ENCODE measurements around the gene MOSPD2.

The MOSPD2 gene

DNA sequence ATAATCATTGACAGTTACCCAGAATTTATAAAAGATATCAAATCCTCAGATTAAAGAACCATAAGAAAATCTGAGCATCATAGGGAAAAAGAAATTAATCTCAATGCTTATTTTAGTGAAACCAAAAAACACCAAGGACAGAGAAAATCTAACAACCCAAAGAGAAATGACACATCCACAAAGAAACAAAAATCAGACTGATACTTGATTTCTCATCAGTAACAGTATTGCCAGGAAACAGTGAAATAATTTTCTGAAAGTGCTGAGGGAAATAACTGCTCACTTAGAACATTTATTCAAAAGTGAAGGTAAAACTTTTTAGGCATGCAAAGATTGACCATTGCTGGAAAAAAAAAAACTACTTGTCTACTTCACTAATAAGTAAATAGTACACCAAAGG is 10.6 kb downstream of the MOSPD2 start:
- H3K27me3 Mint-ChIP-seq (ENCODE audit: low read depth), result no peaks in the 10 kb centered on the region
- H3K27ac Mint-ChIP-seq, result peak overlapping the region; percentile 58

DNA sequence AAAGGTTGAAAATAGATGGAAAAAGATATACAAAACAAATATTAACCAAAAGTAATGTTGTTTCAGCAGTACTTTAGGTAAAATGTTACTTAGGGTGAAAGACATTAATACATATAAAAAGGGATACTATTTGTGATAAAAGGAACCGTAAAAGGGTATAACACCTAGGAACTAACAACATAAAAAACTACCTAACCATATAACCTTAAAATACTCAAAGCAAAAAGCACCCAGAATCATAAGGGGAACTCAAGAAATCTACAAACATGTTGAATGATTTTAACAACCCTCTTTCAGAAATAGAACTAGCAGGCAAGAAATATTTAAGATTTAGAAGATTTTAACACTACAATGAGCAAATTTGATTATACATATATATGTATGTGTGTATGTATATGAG is 11.5 kb downstream of the MOSPD2 start:
- peaks cover 5% of the 10 kb centered on the region for H3K36me3 Mint-ChIP-seq (ENCODE audit: low read depth)
- no peaks in the 10 kb centered on the region for H3K9me3 Mint-ChIP-seq
- no peak overlapping the region for H3K27ac Mint-ChIP-seq
- H3K27me3 Mint-ChIP-seq (ENCODE audit: low read depth), result no peaks in the 10 kb centered on the region
- H3K4me3 Mint-ChIP-seq, result no peak overlapping the region
- peaks cover 7% of the 10 kb centered on the region for H3K4me1 Mint-ChIP-seq (ENCODE audit: low read depth)

More for the DNA sequence above, 10.6 kb downstream of the MOSPD2 start:
- Mint-ChIP-seq H3K36me3 (ENCODE audit: low read depth) (peaks cover 5% of the 10 kb centered on the region), H3K4me3 (no peak overlapping the region), H3K9me3 (no peaks in the 10 kb centered on the region), H3K4me1 (ENCODE audit: low read depth) (peaks cover 7% of the 10 kb centered on the region)

DNA sequence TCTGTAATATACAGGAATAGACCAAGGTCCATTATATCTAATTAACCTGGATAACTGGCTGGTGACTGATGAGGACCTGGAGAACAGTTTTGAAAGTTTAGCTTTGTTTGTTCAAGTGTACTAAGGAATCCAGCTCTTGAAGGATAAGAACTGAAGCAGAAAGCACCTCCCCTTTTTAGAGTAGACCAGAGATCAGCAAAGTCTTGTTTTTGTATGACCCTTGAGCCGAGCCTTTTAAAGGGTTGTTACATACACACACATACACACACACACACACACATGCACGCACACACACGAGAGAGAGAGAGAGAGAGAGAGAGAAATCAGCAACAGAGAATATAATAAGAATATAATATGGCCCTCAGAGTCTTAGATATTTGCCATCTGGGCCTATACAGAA is 13.0 kb downstream of the MOSPD2 start:
- peaks cover 10% of the 10 kb centered on the region for H3K36me3 Mint-ChIP-seq (ENCODE audit: low read depth)
- H3K4me1 Mint-ChIP-seq (ENCODE audit: low read depth), result peaks cover 9% of the 10 kb centered on the region
- H3K4me3 Mint-ChIP-seq, result no peak overlapping the region
- no peak overlapping the region for H3K27ac Mint-ChIP-seq
- H3K9me3 Mint-ChIP-seq, result no peaks in the 10 kb centered on the region
- H3K27me3 Mint-ChIP-seq (ENCODE audit: low read depth), result no peaks in the 10 kb centered on the region

DNA sequence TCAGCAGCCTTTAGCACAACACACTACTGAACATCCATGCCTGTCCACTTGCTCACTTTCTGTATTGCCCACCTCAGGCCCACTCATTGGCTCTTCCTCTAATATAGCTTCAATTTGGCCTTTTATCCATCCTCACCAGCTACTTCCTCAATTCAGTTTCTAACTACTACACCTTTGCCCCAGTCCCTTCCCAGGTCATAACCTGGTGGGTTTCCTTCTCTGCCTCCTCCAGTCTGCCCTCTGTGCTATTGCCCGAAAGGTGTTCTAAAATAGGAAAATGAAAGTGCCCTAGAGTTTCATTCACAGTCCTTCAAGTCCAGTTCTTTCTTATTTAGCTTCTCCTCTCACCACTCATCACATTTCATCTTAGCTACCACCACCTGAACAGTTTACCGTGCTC is 23.1 kb downstream of the MOSPD2 start:
- no peak overlapping the region for H3K27ac Mint-ChIP-seq
- H3K4me1 Mint-ChIP-seq (ENCODE audit: low read depth), result peaks cover 8% of the 10 kb centered on the region
- no peaks in the 10 kb centered on the region for H3K9me3 Mint-ChIP-seq
- H3K4me3 Mint-ChIP-seq, result no peak overlapping the region
- H3K36me3 Mint-ChIP-seq (ENCODE audit: low read depth), result peaks cover 26% of the 10 kb centered on the region
- no peaks in the 10 kb centered on the region for H3K27me3 Mint-ChIP-seq (ENCODE audit: low read depth)

DNA sequence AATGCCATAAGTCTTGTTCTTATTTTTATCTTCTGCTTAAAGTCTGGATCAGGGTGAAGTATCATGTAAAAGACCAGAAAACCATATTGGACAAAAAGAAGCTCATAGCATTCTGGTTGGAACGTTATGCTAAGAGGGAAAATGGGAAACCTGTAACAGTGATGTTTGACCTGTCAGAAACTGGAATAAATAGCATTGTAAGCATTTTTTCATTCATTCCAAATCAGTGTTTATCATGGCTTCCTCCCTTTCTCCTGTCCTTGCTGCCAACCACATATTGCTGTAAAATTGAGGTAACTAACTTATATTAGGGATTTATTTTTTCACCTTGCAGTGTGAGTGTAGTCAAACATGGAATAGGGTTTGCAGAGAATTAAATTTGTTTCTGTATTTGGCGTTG is 23.8 kb downstream of the MOSPD2 start:
- Mint-ChIP-seq H3K27me3 (ENCODE audit: low read depth) (no peaks in the 10 kb centered on the region), H3K9me3 (no peaks in the 10 kb centered on the region), H3K36me3 (ENCODE audit: low read depth) (peaks cover 29% of the 10 kb centered on the region), H3K27ac (no peak overlapping the region), H3K4me1 (ENCODE audit: low read depth) (peaks cover 8% of the 10 kb centered on the region), H3K4me3 (no peak overlapping the region)

DNA sequence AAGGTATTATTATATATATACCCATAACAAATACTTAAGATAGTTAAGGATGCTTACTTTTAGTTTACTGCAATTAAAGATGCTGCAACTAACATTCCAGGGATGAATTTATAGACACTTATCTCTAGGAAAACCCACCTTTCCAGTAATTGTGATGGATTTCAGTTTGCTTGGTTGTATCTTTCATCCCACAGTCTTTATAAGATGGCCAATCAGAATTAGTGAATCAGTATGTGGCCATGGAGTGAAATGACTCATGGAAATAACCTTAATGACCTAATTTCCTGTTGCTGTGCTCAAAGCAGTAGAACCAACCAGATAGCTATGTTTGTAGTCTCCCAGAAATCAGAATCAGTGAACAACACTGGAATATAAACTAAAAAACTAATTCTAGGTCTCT is 26.4 kb downstream of the MOSPD2 start:
- H3K36me3 Mint-ChIP-seq (ENCODE audit: low read depth), result peaks cover 43% of the 10 kb centered on the region
- H3K27me3 Mint-ChIP-seq (ENCODE audit: low read depth), result no peaks in the 10 kb centered on the region
- peak overlapping the region; percentile 65 for H3K27ac Mint-ChIP-seq
- no peak overlapping the region for H3K4me3 Mint-ChIP-seq
- peaks cover 8% of the 10 kb centered on the region for H3K4me1 Mint-ChIP-seq (ENCODE audit: low read depth)
- no peaks in the 10 kb centered on the region for H3K9me3 Mint-ChIP-seq

DNA sequence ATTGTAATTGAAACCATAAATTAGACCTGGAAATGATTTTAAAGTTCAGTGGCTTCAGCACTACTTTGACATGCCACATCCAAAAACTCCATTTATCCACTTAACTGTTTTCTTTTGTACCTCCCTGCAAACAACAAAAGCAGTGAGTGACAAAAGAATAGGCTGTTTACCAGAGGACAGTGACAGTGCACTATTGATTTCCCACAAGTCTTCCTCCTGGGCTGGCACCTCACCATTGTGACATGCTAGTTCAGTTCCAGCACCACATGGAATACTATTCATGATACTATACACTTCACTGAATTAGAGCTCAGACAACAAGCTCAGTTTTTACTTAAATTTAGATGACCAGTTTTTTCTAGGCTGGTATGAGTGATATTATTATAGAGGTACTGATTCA is 29.3 kb downstream of the MOSPD2 start:
- H3K27me3 Mint-ChIP-seq (ENCODE audit: low read depth), result no peaks in the 10 kb centered on the region
- H3K9me3 Mint-ChIP-seq, result no peaks in the 10 kb centered on the region
- H3K36me3 Mint-ChIP-seq (ENCODE audit: low read depth), result peaks cover 35% of the 10 kb centered on the region
- H3K4me3 Mint-ChIP-seq, result no peak overlapping the region
- H3K4me1 Mint-ChIP-seq (ENCODE audit: low read depth), result peaks cover 3% of the 10 kb centered on the region
- no peak overlapping the region for H3K27ac Mint-ChIP-seq

DNA sequence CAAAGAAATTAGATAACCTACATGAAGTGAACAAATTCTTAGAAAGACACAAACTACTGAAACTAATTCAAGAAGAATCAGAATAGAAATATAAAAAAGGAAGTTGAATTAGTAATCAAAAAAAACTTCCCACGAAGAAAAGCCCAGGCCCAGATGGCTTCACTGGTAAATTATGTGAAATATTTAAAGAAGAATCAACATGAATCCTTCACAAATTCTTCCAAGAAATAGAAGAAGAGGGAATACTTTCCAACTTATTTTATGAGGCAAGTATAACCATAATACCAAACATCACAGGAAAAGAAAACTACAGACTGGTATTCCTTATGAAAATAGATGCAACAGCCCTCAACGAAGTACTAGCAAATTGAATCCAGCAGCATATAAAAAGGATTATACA is 30.7 kb downstream of the MOSPD2 start:
- no peak overlapping the region for H3K27ac Mint-ChIP-seq
- H3K27me3 Mint-ChIP-seq (ENCODE audit: low read depth), result no peaks in the 10 kb centered on the region
- H3K4me1 Mint-ChIP-seq (ENCODE audit: low read depth), result peaks cover 3% of the 10 kb centered on the region
- no peak overlapping the region for H3K4me3 Mint-ChIP-seq
- peaks cover 33% of the 10 kb centered on the region for H3K36me3 Mint-ChIP-seq (ENCODE audit: low read depth)
- no peaks in the 10 kb centered on the region for H3K9me3 Mint-ChIP-seq

DNA sequence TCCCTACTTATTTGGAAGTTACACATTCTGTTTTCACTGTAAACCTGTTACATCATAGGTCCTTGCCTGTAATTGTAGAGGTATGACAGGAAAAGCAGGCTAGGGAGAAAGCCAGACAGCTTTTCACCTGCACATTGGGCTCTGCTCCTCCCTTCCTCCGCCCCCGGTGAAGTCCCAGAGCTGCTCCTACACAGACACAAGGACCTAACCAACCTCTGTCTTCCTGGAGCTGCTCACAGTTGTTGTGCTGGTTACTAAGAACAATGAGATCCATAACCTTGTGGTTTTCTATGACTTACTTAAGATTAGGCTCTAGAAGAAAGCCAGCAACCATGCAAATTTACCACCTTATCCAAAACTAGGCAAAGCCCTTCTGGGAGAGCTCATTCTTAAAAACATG is 40.0 kb downstream of the MOSPD2 start:
- Mint-ChIP-seq H3K27ac (no peak overlapping the region), H3K4me1 (ENCODE audit: low read depth) (peaks cover 4% of the 10 kb centered on the region), H3K4me3 (no peak overlapping the region), H3K9me3 (no peaks in the 10 kb centered on the region), H3K36me3 (ENCODE audit: low read depth) (peaks cover 10% of the 10 kb centered on the region), H3K27me3 (ENCODE audit: low read depth) (no peaks in the 10 kb centered on the region)

DNA sequence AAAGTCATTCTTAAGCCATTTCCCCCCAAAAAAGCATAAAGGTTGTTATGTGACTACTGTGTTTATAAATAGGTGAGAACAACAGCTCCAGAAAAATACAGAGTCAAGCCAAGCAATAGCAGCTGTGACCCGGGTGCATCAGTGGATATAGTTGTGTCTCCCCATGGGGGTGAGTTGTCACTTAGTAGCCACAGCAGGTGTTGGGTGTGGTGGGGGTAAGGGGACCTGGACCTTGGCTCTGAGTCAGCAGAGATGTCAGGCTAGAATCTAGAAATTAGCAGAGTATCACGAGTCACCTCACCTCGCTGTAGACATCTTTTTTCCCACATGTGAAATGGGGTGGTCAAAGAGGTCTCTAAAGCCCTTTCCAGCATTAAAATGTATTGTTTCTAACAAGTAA is 42.4 kb downstream of the MOSPD2 start:
- H3K36me3 Mint-ChIP-seq (ENCODE audit: low read depth), result peaks cover 13% of the 10 kb centered on the region
- no peak overlapping the region for H3K27ac Mint-ChIP-seq
- peaks cover 4% of the 10 kb centered on the region for H3K4me1 Mint-ChIP-seq (ENCODE audit: low read depth)
- H3K9me3 Mint-ChIP-seq, result no peaks in the 10 kb centered on the region
- no peak overlapping the region for H3K4me3 Mint-ChIP-seq
- no peaks in the 10 kb centered on the region for H3K27me3 Mint-ChIP-seq (ENCODE audit: low read depth)

DNA sequence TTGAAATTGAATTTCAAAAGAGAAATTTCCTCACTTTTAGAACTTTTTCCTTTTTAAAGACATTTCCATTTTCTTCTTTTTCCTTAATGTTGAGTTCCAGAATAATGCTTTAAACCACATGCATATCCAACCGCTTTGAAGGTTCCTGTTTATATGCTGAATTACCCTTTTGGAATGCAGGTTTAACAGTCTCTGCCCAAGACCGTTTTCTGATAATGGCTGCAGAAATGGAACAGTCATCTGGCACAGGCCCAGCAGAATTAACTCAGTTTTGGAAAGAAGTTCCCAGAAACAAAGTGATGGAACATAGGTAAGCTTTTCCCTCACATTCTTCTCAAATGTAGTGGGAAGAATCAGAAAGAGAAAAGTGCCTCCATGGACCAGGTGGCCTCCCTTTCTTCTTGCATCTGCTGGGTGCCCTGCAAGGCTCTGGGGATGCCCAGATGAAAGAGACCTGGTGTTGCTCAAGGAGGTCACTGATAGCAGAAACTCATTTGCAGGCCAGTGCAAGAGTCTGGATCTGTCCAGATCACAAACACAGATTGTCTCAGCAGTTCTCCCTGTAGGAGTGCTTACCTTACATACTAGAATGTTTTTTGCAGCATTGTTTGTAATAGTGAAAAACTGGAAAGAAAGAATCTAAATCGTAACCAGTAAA is 42.9 kb downstream of the MOSPD2 start:
- H3K4me1 Mint-ChIP-seq (ENCODE audit: low read depth), result peaks cover 4% of the 10 kb centered on the region
- no peaks in the 10 kb centered on the region for H3K27me3 Mint-ChIP-seq (ENCODE audit: low read depth)
- H3K36me3 Mint-ChIP-seq (ENCODE audit: low read depth), result peaks cover 11% of the 10 kb centered on the region
- no peak overlapping the region for H3K4me3 Mint-ChIP-seq
- no peak overlapping the region for H3K27ac Mint-ChIP-seq
- no peaks in the 10 kb centered on the region for H3K9me3 Mint-ChIP-seq

DNA sequence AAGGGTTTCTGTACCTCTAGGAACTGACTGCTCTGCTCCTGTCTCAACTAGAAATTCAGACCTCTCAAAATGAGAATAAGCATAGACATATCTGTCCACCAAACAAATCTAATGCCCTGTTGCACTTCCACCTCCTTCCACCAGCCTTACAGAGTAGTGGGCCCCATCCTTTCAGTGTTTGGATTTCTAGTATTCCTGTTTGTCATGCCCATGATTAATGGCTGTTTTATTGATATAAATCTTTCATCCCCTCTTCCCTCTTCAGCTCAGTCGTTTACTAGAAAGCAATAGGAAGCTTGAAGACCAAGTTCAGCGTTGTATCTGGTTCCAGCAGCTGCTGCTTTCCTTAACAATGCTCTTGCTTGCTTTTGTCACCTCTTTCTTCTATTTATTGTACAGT is 46.2 kb downstream of the MOSPD2 start:
- H3K4me3 Mint-ChIP-seq, result no peak overlapping the region
- no peaks in the 10 kb centered on the region for H3K4me1 Mint-ChIP-seq (ENCODE audit: low read depth)
- no peak overlapping the region for H3K27ac Mint-ChIP-seq
- H3K36me3 Mint-ChIP-seq (ENCODE audit: low read depth), result peaks cover 11% of the 10 kb centered on the region
- H3K9me3 Mint-ChIP-seq, result no peaks in the 10 kb centered on the region
- H3K27me3 Mint-ChIP-seq (ENCODE audit: low read depth), result no peaks in the 10 kb centered on the region

DNA sequence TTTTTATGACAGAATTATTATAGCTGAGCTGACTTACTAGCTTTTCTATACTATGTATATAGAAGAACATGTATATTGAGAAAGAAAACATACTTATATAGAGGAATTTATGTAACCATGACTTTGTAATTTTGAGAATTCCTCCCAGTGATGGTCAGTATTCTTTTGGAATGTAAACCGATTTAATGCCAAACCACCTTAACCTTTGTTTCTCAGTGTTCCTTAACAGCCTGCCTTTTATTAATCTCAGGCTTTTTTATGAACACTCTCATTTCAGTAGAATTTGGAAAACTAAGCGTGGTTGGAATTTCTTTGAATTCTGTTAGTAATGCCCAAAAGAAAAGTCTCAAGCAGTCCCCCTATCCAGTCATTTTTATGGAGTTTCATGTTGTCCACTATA is 47.0 kb downstream of the MOSPD2 start:
- no peaks in the 10 kb centered on the region for H3K9me3 Mint-ChIP-seq
- H3K27ac Mint-ChIP-seq, result no peak overlapping the region

DNA sequence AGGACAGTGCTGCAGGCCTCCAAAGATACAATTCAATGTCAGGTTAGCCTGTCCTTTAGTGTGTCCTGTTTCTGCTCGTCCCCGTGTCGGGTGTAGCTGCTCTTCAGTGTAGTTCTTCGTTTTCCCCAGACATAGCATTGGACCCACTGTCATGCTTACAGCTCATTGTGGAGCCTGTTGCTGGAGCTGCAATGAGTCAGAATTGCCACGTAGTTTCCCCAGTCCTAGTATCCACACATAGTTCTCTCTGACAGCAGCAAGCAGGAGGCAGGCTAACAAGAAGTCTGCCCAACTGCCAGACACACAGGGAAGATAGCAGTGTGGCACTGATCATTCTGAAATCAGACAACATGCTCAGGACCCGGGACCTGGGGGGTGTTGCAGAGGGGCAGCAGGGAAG is 49.2 kb downstream of the MOSPD2 start:
- no peak overlapping the region for H3K4me3 Mint-ChIP-seq
- H3K27me3 Mint-ChIP-seq (ENCODE audit: low read depth), result no peaks in the 10 kb centered on the region
- peaks cover 11% of the 10 kb centered on the region for H3K36me3 Mint-ChIP-seq (ENCODE audit: low read depth)
- no peak overlapping the region for H3K27ac Mint-ChIP-seq
- no peaks in the 10 kb centered on the region for H3K4me1 Mint-ChIP-seq (ENCODE audit: low read depth)
- H3K9me3 Mint-ChIP-seq, result no peaks in the 10 kb centered on the region

More for the DNA sequence above, 47.0 kb downstream of the MOSPD2 start:
- H3K4me1 Mint-ChIP-seq (ENCODE audit: low read depth), result no peaks in the 10 kb centered on the region
- H3K36me3 Mint-ChIP-seq (ENCODE audit: low read depth), result peaks cover 11% of the 10 kb centered on the region
- H3K4me3 Mint-ChIP-seq, result no peak overlapping the region
- H3K27me3 Mint-ChIP-seq (ENCODE audit: low read depth), result no peaks in the 10 kb centered on the region

DNA sequence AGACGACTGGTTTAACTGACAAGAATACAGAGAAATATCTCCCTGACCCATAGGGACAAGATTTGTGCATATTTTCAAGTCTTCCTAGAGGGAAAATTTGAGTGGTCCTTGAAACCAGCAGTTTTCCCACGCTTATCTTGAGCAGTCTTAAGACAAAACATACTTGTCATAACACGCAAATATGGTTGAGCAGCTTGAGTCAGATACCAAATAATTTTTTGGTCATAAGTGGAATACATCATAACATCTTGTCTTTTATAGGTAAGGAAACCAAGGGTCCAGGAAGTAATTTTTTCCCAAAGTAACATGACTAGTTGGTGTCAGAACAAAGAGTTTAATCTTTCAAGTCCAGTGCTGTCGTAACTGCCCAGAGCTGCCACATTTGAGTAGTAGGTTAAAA is 50.5 kb downstream of the MOSPD2 start:
- no peaks in the 10 kb centered on the region for H3K4me1 Mint-ChIP-seq (ENCODE audit: low read depth)
- H3K4me3 Mint-ChIP-seq, result no peak overlapping the region
- no peaks in the 10 kb centered on the region for H3K27me3 Mint-ChIP-seq (ENCODE audit: low read depth)
- no peaks in the 10 kb centered on the region for H3K9me3 Mint-ChIP-seq
- H3K36me3 Mint-ChIP-seq (ENCODE audit: low read depth), result peaks cover 4% of the 10 kb centered on the region
- no peak overlapping the region for H3K27ac Mint-ChIP-seq

DNA sequence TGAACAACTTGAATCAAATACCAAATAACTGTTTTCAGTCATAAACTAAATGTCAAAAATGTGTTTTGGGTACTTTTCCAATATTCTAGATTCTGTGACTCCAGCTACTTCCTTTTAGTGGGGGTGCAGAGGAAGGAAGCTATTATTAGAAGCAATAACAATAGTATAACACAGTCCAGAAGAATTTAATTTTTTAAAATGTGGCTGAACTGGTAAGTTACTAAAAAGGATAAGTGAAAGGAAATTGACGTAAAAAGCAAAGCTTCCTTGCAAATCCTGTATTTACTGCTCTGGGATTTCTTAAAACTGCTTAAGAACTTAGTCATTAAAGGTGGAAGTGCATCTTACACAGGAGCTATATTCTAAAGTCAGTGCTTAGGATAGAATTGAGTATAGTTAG is 53.2 kb downstream of the MOSPD2 start:
- Mint-ChIP-seq H3K27ac (no peak overlapping the region), H3K9me3 (no peaks in the 10 kb centered on the region), H3K27me3 (ENCODE audit: low read depth) (no peaks in the 10 kb centered on the region), H3K4me3 (no peak overlapping the region), H3K36me3 (ENCODE audit: low read depth) (no peaks in the 10 kb centered on the region), H3K4me1 (ENCODE audit: low read depth) (no peaks in the 10 kb centered on the region)

Data from T-helper 1 cell treated with Interleukin-12 subunit alpha and Interleukin-12 subunit beta and Interleukin-4 antibody, amounts not matched to agents 30 μg/mL and 1 μg/mL, for 36 hours (primary cell).